ENCODE results near the gene SGPP1. TPM values are rescaled to one million over a fixed set of nuclear protein-coding genes. Genes with fewer than 3 reads are reported as not detected.
A peak's percentile ranks its signal among the peaks of the same experiment; 100 is the strongest.

Gene SGPP1
- total RNA-seq, 1 donor, result 38.0 TPM

GRCh38 chr14:63692310-63693020, 35.4 kb downstream of the SGPP1 start:
- Histone ChIP-seq H3K9me3 (ENCODE audit: low read depth, low read length) (no peaks in the 10 kb centered on the region), H4K20me1 (ENCODE audit: insufficient read depth, low read length) (no peaks in the 10 kb centered on the region), H3K27me3 (ENCODE audit: insufficient read depth, low read length) (no peaks in the 10 kb centered on the region), H3K4me2 (ENCODE audit: insufficient read depth, low read length) (no peak overlapping the region), H3K27ac (ENCODE audit: low read depth, low read length) (peak overlapping the region; percentile 35), H2AFZ (ENCODE audit: low read length) (no peak overlapping the region), H3K4me3 (ENCODE audit: insufficient read depth, low read length) (no peak overlapping the region), H3K36me3 (ENCODE audit: insufficient read depth, low read length) (no peaks in the 10 kb centered on the region), H3K4me1 (ENCODE audit: insufficient read depth, low read length) (no peaks in the 10 kb centered on the region), H3K79me2 (ENCODE audit: insufficient read depth, low read length) (no peaks in the 10 kb centered on the region)
- peak; percentile 10 for DNase-seq (ENCODE audit: insufficient read length, low spot score, missing footprints)
- TF ChIP-seq, protein P1, sequence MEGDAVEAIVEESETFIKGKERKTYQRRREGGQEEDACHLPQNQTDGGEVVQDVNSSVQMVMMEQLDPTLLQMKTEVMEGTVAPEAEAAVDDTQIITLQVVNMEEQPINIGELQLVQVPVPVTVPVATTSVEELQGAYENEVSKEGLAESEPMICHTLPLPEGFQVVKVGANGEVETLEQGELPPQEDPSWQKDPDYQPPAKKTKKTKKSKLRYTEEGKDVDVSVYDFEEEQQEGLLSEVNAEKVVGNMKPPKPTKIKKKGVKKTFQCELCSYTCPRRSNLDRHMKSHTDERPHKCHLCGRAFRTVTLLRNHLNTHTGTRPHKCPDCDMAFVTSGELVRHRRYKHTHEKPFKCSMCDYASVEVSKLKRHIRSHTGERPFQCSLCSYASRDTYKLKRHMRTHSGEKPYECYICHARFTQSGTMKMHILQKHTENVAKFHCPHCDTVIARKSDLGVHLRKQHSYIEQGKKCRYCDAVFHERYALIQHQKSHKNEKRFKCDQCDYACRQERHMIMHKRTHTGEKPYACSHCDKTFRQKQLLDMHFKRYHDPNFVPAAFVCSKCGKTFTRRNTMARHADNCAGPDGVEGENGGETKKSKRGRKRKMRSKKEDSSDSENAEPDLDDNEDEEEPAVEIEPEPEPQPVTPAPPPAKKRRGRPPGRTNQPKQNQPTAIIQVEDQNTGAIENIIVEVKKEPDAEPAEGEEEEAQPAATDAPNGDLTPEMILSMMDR (IDR thresholded peaks at IDR 0.05; ENCODE audit: extremely low read depth, low read depth, low read length), result no peak

DNA sequence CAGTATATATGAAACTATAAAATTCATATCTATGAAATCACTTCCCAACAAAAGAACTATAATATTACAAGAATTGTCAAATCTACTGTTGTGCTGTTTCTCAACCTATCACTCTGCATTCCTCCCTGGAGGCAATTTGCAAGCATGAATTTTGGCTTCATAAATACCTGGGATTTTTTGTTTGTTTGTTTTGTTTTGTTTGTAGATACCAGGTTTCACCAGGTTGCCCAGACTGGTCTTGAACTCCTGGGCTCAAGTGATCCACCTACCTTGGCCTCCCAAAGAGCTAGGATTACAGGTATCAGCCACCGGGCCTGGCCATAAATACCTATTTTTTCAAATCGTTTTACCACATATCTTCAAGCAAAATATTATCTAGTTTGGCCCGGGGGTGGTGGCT, 38.7 kb downstream of the SGPP1 start:
- H3K4me2 ChIP-seq (ENCODE audit: insufficient read depth, low read length), result no peak overlapping the region
- H2AFZ ChIP-seq (ENCODE audit: low read length), result no peak overlapping the region
- H3K79me2 ChIP-seq (ENCODE audit: insufficient read depth, low read length), result no peaks in the 10 kb centered on the region
- no peaks in the 10 kb centered on the region for H4K20me1 ChIP-seq (ENCODE audit: insufficient read depth, low read length)
- H3K4me3 ChIP-seq (ENCODE audit: insufficient read depth, low read length), result no peak overlapping the region
- no peak overlapping the region for H3K27ac ChIP-seq (ENCODE audit: low read depth, low read length)
- no peaks in the 10 kb centered on the region for H3K9me3 ChIP-seq (ENCODE audit: low read depth, low read length)
- no peaks in the 10 kb centered on the region for H3K27me3 ChIP-seq (ENCODE audit: insufficient read depth, low read length)
- no peak for DNase-seq (ENCODE audit: insufficient read length, low spot score, missing footprints)
- no peaks in the 10 kb centered on the region for H3K36me3 ChIP-seq (ENCODE audit: insufficient read depth, low read length)
- no peaks in the 10 kb centered on the region for H3K4me1 ChIP-seq (ENCODE audit: insufficient read depth, low read length)
- TF ChIP-seq, protein P1 (IDR thresholded peaks at IDR 0.05; ENCODE audit: extremely low read depth, low read depth, low read length), result no peak

DNA sequence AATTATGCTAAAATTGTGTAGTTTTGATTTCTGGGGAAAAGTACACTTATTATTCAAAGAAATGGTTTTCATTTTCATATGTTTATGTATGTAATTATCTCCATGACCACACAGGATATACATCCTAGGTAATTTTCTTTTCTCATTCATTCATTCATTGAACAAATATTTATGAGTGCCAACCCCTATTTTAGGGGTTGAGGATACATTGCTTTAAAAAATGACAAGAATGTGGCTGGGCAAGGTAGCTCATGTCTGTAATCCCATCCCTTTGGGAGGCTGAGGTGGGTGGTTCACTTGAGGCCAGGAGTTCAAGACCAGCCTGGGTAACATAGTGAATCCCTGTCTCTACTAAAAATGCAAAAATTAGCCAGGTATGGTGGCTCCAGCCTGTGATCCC, 40.9 kb downstream of the SGPP1 start:
- Histone ChIP-seq H3K27me3 (ENCODE audit: insufficient read depth, low read length) (no peaks in the 10 kb centered on the region), H2AFZ (ENCODE audit: low read length) (no peak overlapping the region), H3K27ac (ENCODE audit: low read depth, low read length) (no peak overlapping the region), H3K4me1 (ENCODE audit: insufficient read depth, low read length) (no peaks in the 10 kb centered on the region), H4K20me1 (ENCODE audit: insufficient read depth, low read length) (no peaks in the 10 kb centered on the region), H3K4me3 (ENCODE audit: insufficient read depth, low read length) (no peak overlapping the region), H3K79me2 (ENCODE audit: insufficient read depth, low read length) (no peaks in the 10 kb centered on the region), H3K9me3 (ENCODE audit: low read depth, low read length) (no peaks in the 10 kb centered on the region), H3K36me3 (ENCODE audit: insufficient read depth, low read length) (no peaks in the 10 kb centered on the region), H3K4me2 (ENCODE audit: insufficient read depth, low read length) (no peak overlapping the region)
- TF ChIP-seq, protein P1 (IDR thresholded peaks at IDR 0.05; ENCODE audit: extremely low read depth, low read depth, low read length), result no peak
- DNase-seq (ENCODE audit: insufficient read length, low spot score, missing footprints), result no peak

- H3K4me3 ChIP-seq (ENCODE audit: insufficient read depth, low read length), result no peak overlapping the region
- H3K27ac ChIP-seq (ENCODE audit: low read depth, low read length), result no peak overlapping the region
- no peaks in the 10 kb centered on the region for H3K27me3 ChIP-seq (ENCODE audit: insufficient read depth, low read length)
- no peaks in the 10 kb centered on the region for H3K79me2 ChIP-seq (ENCODE audit: insufficient read depth, low read length)
- H3K9me3 ChIP-seq (ENCODE audit: low read depth, low read length), result no peaks in the 10 kb centered on the region
- H3K4me1 ChIP-seq (ENCODE audit: insufficient read depth, low read length), result no peaks in the 10 kb centered on the region
- H4K20me1 ChIP-seq (ENCODE audit: insufficient read depth, low read length), result no peaks in the 10 kb centered on the region
- TF ChIP-seq, protein P1 (IDR thresholded peaks at IDR 0.05; ENCODE audit: extremely low read depth, low read depth, low read length), result no peak
- no peak for DNase-seq (ENCODE audit: insufficient read length, low spot score, missing footprints)
- H3K36me3 ChIP-seq (ENCODE audit: insufficient read depth, low read length), result no peaks in the 10 kb centered on the region
- H3K4me2 ChIP-seq (ENCODE audit: insufficient read depth, low read length), result no peak overlapping the region
- H2AFZ ChIP-seq (ENCODE audit: low read length), result no peak overlapping the region
Measured at GRCh38 chr14:63685401-63685800, 42.5 kb downstream of the SGPP1 start.

Data from osteoblast (primary cell).